HG03175 (cell line): ENCODE measurements around the gene MRPL16.
"Not testable (repeated sequence)": the region's sequence is repeated elsewhere in the genome, so short reads cannot be mapped to it uniquely, and the experiment has no call there.

ENCODE experiments used
- ATAC-seq: cut with Tn5 transposase; IDR thresholded peaks from one replicate; pipeline ENCODE4 v1.9.1; 2021; ENCODE audit warnings: mild to moderate bottlenecking, moderate library complexity; ENCODE audit not compliant: unreplicated experiment

Gene MRPL16

GRCh38 chr11:59813364-59813763 lies 2.8 kb upstream of the MRPL16 start:
- no peak for ATAC-seq

- ATAC-seq, result no peak
Observed at GRCh38 chr11:59812220-59812619, 1.6 kb upstream of the MRPL16 start.

- peak; percentile 2 for ATAC-seq
Observed at GRCh38 chr11:59810911-59811259, 307 bp upstream of the MRPL16 start.

GRCh38 chr11:59807047-59807610 lies 3.4 kb downstream of the MRPL16 start:
- ATAC-seq, result no peak

- ATAC-seq, result no peak
Observed at GRCh38 chr11:59804061-59804460, 6.5 kb downstream of the MRPL16 start.

- peak; percentile 62 for ATAC-seq
Observed at GRCh38 chr11:59802639-59803176, 7.9 kb downstream of the MRPL16 start.

- ATAC-seq, result no peak
Observed at GRCh38 chr11:59801981-59802638, 8.5 kb downstream of the MRPL16 start.

- no peak for ATAC-seq
Observed at GRCh38 chr11:59801160-59801706, 9.3 kb downstream of the MRPL16 start.

- ATAC-seq, result no peak
Observed at GRCh38 chr11:59800390-59801025, 10.1 kb downstream of the MRPL16 start.

- ATAC-seq, result no peak
Observed at GRCh38 chr11:59794417-59794816, 16.2 kb downstream of the MRPL16 start.

- no peak for ATAC-seq
Observed at GRCh38 chr11:59792507-59792906, 18.1 kb downstream of the MRPL16 start.

- no peak for ATAC-seq
Observed at GRCh38 chr11:59791639-59792038, 18.9 kb downstream of the MRPL16 start.

- ATAC-seq, result no peak
Observed at GRCh38 chr11:59787816-59788215, 22.8 kb downstream of the MRPL16 start.

- ATAC-seq, result no peak
Observed at GRCh38 chr11:59787255-59787588, 23.4 kb downstream of the MRPL16 start.

- ATAC-seq, result no peak
Observed at GRCh38 chr11:59785818-59786217, 24.8 kb downstream of the MRPL16 start.

- ATAC-seq, result not testable (repeated sequence)
Observed at GRCh38 chr11:59784441-59784840, 26.1 kb downstream of the MRPL16 start.

- ATAC-seq, result no peak
Observed at GRCh38 chr11:59783632-59784090, 26.9 kb downstream of the MRPL16 start.

- no peak for ATAC-seq
Observed at GRCh38 chr11:59782080-59782479, 28.5 kb downstream of the MRPL16 start.

- no peak for ATAC-seq
Observed at GRCh38 chr11:59779487-59779886, 31.1 kb downstream of the MRPL16 start.

- no peak for ATAC-seq
Observed at GRCh38 chr11:59778122-59778521, 32.5 kb downstream of the MRPL16 start.

- ATAC-seq, result no peak
Observed at GRCh38 chr11:59777104-59777503, 33.5 kb downstream of the MRPL16 start.
